NCI-H2029 treated with DMSO at 0.1 percent for 48 hours (cell line): ENCODE results near the gene LMNA.
"Not testable (repeated sequence)": the region's sequence is repeated elsewhere in the genome, so short reads cannot be mapped to it uniquely, and the experiment has no call there.

ENCODE experiments used
- DNase-seq: peaks from one replicate; lab custom pipeline; 2025; lab: John Stamatoyannopoulos, UW

Gene LMNA

DNA sequence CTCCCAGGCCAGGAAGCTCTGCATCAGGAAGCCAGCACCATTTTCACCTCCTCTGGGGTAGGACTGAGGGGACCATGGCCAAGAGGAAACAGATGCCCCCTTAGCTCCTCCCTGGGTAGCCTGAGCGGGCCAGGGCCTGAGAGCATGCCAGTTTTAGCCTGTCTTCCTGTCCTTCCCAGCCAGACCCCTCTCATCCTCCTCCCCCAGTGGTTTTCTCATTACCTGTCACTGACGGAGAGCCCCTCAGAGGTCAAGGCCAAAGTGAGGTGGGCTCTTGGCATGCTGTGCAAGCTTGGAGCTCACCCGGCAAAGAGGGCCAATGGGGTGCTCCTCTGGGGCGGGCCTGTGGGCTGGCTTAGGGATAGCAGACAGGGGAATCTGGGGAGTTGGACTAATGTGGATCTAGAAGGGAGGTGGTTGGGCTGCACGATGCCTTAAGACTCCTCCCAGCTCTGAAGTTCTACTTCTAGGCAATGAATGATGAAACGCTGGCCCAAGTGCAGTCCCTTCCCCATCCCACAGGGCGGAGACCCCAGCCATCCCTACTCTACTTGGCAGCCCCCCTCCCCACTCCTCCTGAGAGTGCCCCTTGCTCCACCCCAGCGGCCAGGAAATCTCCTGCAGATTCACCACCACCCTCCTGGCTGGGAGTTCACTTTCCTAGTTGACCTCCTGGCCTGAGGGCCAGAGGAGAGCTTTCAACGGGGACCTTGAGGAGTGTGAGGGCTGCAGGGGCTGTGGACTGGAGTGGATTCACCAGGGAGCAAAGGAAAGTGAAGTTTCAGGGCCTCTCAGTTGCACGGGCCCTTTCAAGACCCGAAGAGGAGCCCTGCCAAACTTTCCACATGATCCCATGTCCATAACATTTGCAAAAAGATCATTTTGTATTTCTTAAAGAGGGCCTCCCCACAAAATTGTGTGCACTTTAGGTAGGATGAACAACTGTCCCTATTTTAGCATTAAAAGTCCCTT, 9.4 kb upstream of the LMNA start:
- no peak for DNase-seq

DNA sequence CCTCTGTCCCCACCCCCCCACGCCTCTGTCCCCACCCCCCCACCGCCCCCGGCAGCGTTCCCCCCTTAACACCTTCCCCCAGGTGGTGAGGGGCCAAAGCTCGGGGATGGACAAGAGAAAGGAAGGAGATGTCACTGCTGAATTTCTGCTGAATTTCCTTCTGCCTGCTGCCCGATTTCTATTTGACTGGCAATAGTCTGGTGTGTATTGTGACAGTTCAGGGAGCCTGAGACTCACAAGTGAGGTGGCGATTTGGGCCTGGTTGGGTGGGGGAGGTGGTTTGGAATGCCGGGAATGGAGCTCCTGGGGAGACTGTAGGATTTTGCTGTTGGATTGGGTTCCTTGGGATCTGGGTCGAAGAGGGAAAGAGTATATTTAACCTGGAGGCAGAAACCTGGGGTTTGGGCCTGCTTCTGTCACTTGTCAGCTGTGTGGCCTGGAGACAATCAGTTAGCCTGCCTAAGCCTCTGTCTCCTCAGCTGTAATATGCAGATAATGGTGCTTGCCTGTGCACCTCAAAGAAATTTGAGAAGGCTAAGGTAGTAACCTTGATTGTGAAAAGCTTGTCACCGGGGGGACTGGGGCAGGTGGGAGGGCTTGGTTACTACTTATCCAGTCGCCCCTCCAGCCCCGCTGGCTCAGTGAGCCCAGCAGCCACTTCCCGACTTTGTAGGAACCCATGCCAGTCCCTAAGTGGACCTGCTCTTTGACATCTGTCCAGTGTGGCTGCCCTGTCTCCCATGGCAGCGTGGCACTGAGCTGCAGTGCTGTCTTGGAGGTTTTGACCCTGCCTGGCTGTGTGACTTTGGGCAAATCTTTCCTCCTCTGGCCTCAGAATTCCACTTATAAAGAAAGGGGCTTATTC, 7.7 kb upstream of the LMNA start:
- no peak for DNase-seq

DNA sequence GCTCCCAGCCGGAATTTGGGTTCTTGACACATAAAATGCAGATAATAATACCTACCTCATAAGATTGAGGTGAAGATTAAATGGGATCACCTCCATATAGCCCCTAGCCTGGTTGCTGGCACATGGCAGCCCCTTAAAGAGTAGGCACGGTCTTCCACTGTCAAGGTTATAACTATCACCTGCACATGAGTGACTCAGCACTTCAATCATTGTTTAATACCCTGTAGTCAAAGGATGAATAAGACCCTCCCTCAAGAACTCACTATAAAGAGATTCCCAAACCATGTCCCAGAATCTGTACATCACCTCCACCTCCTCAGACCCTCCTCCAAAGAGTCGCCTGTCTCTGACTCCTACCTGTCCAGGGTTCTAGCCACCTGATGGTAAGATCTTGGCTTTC, 6.5 kb upstream of the LMNA start:
- DNase-seq, result no peak

DNA sequence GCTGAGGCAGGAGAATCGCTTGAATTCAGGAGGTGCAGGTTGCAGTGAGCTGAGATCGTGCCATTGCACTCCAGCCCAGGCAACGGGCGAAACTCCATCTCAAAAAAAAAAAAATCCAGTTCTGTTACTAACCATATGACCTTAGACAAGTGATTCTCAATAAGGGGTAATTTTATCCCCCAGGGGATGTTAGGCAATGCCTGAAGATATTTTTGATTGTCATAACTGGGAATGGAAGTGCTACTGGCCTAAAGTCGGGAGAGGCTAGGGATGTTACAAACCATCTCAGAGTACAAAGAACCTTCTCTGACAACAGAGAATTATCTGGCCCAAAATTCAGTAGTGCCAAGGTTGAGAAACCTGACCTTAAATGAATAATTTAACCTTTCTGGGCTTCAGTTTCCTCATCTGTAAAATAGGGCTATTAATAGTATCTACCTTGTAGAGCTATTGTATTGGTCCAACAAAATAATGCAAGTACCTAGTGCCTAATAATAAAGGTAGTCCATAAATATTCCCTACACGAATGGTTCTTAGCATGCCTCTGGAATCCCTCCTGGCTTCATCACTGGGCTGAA, 5.8 kb upstream of the LMNA start:
- DNase-seq, result no peak

DNA sequence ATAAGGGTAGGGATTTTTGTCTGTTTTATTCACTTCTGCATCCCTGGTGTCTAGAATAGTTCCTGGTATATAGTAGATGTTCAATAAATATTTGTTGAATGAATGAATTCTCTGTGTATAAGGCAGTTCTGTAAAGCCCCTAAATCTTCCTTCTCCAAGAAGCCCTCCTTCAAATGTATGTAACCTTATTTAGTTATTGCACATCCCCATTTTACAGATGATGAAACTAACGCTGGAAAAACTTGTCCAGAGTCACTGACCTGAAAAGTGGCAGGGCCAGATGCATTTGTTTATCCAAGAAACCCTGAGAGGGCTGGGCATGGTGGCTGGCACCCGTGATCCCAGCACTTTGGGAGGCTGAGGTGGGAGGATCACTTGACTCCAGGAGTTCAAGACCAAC, 4.3 kb upstream of the LMNA start:
- DNase-seq, result no peak

DNA sequence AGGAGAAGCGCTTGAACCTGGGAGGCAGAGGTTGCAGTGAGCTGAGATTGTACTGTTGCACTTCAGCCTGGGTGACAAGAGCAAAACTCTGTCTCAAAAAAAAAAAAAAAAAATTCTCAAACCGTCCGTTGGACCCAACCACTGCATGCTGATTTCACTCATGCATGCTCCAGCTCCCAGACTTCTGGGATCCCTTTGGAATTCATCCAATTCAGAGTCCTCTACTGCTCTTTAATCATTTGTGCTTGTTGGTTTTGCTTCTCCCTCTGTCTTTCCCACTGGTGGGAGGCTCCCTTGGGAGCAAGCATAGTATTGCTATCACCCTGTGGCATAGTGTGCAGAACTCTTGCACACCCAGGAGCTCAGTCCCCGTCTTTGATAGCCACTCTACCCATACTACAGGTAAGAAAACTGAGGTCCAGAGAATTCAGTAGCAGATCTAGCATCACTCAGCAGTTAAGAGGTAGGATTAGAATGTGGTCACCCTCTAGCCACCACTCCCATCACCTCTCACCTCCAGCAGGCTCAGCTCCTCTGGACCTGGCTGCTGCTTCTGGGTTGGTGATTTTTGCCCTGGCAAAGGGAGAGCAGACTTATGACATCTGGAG, 3.1 kb upstream of the LMNA start:
- no peak for DNase-seq

DNA sequence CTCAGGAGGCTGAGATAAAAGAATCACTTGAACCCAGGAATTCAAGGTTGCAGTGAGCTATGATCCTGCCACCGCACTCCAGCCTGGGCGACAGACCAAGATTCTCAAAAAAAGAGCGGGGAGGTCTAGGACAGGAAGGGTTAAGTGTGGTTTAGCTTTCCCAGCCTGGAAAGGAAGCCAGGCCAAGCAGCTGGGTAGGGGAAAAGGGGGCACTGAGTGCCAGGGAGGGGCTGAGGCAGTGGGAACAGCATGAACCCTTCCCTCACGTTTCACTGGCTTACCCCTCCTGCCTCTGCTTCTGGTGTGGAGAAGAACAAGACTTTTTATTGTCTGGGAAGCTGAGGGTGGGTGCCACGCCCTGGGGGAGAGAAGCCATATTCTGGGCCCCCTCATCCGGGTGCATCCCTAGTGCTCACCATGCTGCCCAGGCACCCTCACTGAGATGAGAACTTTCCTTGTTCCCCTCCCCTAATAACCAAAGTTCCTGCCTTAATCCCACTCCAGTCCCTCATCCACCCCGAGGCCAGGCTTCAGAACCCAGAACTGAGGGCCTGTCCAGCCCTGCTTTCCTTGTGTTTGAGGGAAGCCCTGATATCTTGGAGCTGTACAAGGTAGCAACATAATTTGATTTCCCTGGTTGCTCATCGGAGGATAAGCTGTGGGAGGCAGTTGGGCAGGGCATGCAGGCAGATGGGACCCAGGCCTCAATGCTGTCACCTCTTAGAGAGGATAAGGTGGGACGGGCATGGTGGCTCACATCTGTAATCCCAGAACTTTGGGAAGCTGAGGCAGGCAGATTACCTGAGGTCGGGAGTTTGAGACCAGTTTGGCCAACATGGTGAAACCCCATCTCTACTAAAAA, 2.0 kb upstream of the LMNA start:
- DNase-seq, result no peak

DNA sequence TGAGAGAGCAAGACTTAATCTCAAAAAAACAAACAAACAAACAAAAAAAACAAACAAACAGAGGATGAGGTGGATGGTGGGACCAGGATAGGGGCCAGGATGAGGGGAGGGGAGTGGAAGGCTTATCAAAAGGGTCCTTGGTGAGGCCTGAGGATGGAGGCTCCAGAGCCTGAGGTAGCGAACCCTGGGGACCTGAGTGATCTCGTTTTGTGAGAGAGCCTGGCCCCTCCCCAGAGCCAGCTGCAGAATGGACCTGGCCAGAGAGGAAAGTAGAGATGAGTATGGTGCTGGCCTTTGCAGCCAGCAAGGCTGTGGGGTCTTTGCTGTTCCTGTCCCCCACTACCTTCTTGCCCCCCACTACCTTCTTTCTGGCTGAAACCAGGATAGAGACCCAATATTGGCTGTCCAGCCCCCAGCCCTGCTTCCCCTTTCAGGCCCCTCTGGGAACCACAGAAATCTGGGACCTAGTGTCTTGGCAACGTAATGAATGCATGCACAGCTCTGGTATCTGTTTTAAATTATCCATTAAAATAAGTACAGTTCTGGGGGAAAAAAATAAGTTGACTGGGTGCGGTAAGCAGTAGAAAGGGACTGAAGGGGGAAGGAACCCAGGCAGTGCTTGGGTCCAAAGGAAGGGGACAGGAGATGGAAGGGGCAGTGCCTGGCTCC, 1.1 kb upstream of the LMNA start:
- no peak for DNase-seq

DNA sequence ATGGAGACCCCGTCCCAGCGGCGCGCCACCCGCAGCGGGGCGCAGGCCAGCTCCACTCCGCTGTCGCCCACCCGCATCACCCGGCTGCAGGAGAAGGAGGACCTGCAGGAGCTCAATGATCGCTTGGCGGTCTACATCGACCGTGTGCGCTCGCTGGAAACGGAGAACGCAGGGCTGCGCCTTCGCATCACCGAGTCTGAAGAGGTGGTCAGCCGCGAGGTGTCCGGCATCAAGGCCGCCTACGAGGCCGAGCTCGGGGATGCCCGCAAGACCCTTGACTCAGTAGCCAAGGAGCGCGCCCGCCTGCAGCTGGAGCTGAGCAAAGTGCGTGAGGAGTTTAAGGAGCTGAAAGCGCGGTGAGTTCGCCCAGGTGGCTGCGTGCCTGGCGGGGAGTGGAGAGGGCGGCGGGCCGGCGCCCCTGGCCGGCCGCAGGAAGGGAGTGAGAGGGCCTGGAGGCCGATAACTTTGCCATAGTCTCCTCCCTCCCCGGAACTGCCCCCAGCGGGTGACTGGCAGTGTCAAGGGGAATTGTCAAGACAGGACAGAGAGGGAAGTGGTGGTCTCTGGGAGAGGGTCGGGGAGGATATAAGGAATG, 505 bp downstream of the LMNA start:
- DNase-seq, result no peak

DNA sequence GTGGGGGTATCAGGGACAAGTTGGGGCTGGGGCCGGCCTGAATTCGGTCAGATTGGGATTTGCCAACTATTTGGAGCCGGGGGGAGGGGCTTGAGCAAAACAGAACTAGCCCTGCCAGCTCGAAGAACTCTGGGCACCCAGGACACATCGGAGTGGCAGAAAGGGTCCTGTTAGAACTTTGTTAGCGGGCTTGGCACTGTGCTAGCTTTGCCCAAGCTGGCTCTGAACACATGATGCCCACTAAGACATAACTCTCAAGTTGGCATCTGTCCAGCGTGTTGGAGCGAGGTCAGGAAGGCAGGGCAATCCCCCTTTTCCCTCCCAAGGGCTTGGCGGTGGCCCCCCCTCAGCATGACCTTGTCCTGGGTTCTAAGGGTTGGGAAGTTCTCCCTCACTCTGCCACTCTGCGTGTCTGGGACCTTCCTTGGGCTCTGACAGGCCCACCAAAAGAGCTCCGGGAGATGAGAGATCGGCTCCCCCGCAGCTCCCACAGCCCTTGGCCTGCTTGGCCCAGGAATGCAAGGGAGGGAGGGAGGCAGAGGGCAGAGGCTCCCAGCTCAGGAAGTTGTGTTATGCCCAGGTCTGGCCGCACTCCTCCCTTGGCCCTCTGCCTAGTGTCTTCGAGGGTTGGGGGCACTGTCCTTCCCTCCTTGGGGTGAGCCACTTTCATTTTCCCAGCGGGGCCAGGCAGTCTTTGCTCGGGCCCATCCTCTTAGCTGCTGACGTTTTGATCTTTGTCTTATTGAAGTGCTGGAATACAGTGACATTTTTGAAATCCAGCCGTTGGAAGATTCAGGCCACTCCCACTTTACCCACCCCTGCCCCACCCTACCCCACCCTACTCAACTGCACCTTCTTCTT, 1.2 kb downstream of the LMNA start:
- no peak for DNase-seq

DNA sequence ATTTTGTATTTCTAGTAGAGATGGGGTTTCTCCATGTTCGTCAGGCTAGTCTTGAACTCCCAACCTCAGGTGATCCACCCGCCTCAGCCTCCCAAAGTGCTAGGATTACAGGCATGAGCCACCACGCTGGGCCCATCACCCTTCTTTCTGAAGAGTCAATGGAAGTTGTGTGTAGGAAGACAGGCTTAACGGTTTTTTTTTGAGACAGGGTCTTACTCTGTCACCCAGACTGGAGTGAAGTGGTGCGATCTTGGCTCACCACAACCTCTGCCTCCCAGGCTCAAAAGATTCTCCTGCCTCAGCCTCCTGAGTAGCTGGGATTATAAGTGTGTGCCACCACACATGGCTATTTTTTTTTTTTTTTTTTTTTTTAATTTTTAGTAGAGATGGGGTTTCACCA, 2.2 kb downstream of the LMNA start:
- not testable (repeated sequence) for DNase-seq

DNA sequence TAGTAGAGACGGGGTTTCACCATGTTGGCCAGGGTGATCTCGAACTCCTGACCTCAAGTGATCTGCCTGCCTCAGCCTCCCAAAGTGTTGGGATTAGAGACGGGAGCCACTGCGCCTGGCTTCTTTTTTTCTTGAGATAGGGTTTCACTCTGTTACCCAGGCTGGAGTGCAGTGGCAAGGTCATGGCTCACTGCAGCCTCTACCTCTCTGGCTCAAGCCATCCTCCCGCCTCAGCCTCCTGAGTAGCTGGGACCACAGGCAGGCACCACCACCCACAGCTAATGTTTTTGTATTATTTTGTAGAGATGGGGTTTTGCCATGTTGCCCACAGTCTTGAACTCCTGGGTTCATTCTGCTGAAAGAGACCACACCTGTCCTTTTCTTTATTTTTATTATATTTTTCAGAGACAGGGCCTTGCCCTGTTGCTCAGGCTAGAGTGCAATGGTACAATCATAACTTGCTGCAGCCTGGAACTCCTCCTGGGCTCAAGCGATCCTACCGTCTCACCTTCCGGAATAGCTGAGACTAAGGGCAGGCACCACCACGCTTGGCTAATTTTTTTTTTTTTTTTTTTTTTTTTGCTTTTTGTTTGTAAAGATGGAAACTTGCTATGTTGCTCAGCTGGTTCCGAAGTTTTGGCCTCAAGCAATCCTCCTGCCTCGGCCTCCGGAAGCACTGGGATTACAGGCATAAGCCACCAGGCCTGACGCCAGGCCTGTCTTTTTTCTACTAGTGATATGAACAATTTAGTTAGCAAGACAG, 3.1 kb downstream of the LMNA start:
- DNase-seq, result no peak

DNA sequence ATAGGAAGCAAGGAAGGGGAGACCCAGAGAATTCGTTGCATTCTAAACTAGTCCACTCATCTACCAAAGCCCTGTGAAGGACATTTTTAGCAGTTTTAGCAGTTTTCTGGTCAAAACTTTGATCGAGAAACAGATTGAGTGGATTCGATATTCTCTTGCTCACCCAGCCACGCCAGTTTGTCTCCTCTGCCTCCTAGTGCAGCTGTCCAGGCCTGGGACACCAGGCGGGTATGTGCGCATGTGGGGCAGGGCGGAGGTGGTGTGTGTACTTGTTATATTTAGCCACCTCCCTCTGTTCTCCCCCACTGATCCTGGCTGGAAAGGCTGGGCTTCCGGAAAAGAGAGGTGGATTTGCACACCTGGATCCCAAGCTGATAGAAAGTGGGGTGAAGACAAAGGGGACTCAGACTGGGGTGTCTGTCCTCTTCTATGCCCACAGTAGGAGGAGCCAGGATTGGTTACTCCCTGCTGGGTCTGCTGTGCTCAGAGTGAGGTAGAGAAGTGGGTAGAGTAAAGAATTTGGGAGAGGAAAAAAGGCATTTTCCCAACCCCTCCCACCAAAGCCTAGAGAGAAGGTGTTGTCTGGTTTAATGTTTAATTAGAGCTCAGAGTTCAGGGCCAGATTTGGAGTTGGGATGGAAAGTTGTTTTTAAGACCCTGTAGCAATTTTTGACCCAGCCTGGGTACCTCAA, 3.8 kb downstream of the LMNA start:
- DNase-seq, result no peak

DNA sequence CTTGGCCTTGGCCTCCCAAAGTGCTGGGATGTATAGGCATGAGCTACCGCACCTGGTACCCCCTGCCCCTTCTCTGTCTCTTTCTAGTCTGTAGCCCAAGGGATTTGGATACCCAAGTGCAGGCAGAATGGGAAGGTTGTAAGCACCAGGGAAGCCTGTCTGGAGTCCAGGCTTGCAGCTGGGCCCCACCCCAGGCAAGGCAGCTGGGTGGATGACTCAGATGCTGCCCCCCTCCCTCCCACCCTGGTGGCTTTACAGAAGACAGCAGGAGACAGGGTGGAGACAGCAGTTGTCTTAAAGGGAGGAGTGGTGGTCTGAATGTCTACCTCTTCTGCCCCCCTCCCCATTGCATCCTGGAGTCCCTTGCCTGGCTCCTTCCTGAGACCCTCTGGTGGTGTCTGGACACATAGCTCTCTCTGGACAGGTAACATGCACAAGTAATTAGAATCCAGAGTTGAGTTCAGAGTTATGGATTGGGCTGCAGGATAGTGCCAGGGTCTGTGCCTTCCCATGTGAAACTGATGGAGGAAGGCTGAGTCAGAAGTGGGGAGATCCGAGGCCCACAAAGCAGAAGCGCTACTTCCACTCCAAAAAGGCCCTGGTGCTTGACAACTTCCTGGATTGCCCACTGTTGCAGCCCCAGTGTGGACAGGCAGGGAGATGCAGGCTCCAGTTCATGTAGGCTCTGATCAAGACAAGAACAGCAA, 5.1 kb downstream of the LMNA start:
- no peak for DNase-seq

DNA sequence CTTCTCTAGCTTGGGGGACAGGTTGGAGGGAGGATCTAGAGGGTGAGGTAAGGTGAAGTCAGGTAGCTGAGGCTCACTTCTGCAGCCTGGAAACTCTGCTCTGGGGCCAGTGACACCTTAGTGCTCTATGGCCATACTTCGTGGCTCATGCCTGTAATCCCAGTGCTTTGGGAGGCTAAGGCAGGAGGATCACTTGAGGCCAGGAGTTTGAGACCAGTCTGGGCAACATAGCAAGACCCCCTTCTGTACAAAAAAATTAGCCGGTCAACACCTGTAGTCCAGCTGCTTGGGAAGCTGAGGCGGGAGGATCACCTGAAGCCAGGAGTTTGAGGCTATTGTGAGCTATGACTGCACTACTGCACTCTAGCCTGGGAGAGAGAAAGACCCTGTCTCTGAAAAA, 5.8 kb downstream of the LMNA start:
- DNase-seq, result no peak

DNA sequence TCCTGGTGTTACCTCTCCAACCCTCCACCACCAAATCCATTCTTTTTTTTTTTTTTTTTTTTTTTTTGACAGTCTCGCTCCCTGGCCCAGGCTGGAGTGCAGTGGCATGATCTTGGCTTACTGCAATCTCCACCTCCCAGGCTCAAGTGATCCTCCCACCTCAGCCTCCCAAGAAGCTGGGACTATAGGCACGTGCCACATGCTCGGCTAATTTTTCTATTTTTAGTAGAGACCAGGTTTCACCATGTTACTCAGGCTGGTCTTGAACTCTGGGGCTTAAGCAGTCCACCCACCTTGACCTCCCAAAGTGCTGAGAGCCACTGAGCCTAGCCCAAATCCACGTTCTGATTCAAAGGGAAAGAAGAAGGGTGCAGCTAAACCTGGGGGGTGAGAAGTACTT, 6.5 kb downstream of the LMNA start:
- not testable (repeated sequence) for DNase-seq

DNA sequence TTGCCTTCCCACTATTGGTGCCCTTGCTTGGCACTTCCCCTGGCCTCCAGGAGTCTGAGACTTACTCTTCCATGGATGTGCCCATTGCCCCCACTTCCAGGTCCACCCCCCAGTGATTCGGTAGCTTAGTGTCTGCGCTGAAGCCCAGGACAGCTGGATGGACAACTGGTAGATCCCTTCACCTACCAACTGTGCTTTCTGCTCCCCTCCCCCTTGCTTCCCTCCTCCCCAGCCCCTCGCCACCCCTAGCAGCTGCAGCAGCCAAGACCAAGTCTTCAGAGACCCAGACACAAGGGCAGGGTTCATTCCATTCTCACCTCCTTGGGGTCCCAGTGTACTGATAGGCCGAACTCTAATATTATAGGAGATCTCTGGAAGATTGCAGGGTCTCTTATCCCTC, 6.9 kb downstream of the LMNA start:
- no peak for DNase-seq
